GM21526 (cell line): ENCODE measurements around the gene PPID.
"Not testable (repeated sequence)": the region's sequence is repeated elsewhere in the genome, so short reads cannot be mapped to it uniquely, and the experiment has no call there.

ENCODE experiments used
- ATAC-seq: cut with Tn5 transposase; IDR thresholded peaks from one replicate; pipeline ENCODE4 v1.9.1; 2021; ENCODE audit warnings: moderate library complexity; ENCODE audit not compliant: unreplicated experiment, low FRiP score

PPID gene

GRCh38 chr4:158739600-158739999 is 16.4 kb upstream of the PPID start:
- ATAC-seq: no peak

- ATAC-seq: no peak
Measured at GRCh38 chr4:158738866-158739265, 15.7 kb upstream of the PPID start.

GRCh38 chr4:158729716-158730559 is 6.7 kb upstream of the PPID start:
- ATAC-seq: no peak

- ATAC-seq: no peak
Measured at GRCh38 chr4:158728236-158728635, 5.0 kb upstream of the PPID start.

GRCh38 chr4:158726633-158727032 is 3.4 kb upstream of the PPID start:
- ATAC-seq: no peak

GRCh38 chr4:158724637-158725036 is 1.4 kb upstream of the PPID start:
- ATAC-seq: no peak

- ATAC-seq: peak; percentile 28
Measured at GRCh38 chr4:158722291-158722916, 792 bp downstream of the PPID start.

- no peak for ATAC-seq
Measured at GRCh38 chr4:158721680-158722079, 1.5 kb downstream of the PPID start.

- ATAC-seq: no peak
Measured at GRCh38 chr4:158715802-158716201, 7.4 kb downstream of the PPID start.

GRCh38 chr4:158714937-158715336 is 8.3 kb downstream of the PPID start:
- no peak for ATAC-seq

GRCh38 chr4:158712622-158713021 is 10.6 kb downstream of the PPID start:
- not testable (repeated sequence) for ATAC-seq

- ATAC-seq: no peak
Measured at GRCh38 chr4:158710814-158711213, 12.4 kb downstream of the PPID start.

GRCh38 chr4:158704274-158704673 is 18.9 kb downstream of the PPID start:
- no peak for ATAC-seq

- ATAC-seq: no peak
Measured at GRCh38 chr4:158688813-158689212, 34.4 kb downstream of the PPID start.

GRCh38 chr4:158682066-158682465 is 41.1 kb downstream of the PPID start:
- ATAC-seq: no peak

- no peak for ATAC-seq
Measured at GRCh38 chr4:158681629-158682028, 41.6 kb downstream of the PPID start.

- no peak for ATAC-seq
Measured at GRCh38 chr4:158678767-158679166, 44.4 kb downstream of the PPID start.

- no peak for ATAC-seq
Measured at GRCh38 chr4:158676076-158676475, 47.1 kb downstream of the PPID start.

- ATAC-seq: no peak
Measured at GRCh38 chr4:158673633-158674032, 49.6 kb downstream of the PPID start.

- ATAC-seq: peak; percentile 83
Measured at GRCh38 chr4:158671915-158672806, 51.0 kb downstream of the PPID start, which contains the start of gene ETFDH. TSS of gene ETFDH (plus strand) at chr4:158672296. CDS start at chr4:158672457, 161 bp downstream.

- no peak for ATAC-seq
Measured at GRCh38 chr4:158671665-158671914, 51.6 kb downstream of the PPID start, which contains the start of gene C4orf46. TSS of gene C4orf46 (minus strand) at chr4:158671887. CDS start at chr4:158671801, 86 bp downstream.
